B cell (primary cell): ENCODE data around the gene C11orf54. TPM values are rescaled to one million over a fixed set of nuclear protein-coding genes. Genes with fewer than 3 reads are reported as not detected.

Source experiments
- ATAC-seq: fragments of 200-7000 bp; cut with Tn5 transposase; one replicate; pipeline ENCODE4 v1.10.0; 2021; ENCODE audit warnings: low read depth, mild to moderate bottlenecking, moderate number of reproducible peaks, moderate library complexity
- CTCF ChIA-PET: fragments of 350-600 bp; sonication (Branson Sonifier 250); formaldehyde crosslinking; loops from one replicate; lab custom pipeline; 2021; ENCODE audit warnings: antibody characterized with exemption, inconsistent platforms; lab: Charles Lee
- POLR2A ChIA-PET: fragments of 350-600 bp; sonication (Branson Sonifier 250); formaldehyde crosslinking; loops from one replicate; lab custom pipeline; 2021; ENCODE audit warnings: antibody characterized with exemption; lab: Charles Lee
- DNase-seq: peaks from one replicate; pipeline ENCODE4 v3.0.0; 2013
- H2AFZ ChIP-seq: 2 replicates; pipeline ENCODE4 v1.6.1; 2012; ENCODE audit warnings: mild to moderate bottlenecking, low read depth, low read length; ENCODE audit not compliant: insufficient read depth, poor library complexity, severe bottlenecking
- H3K27ac ChIP-seq, 2 donors: 1 replicate in 1 of 2; 2 replicates in 1 of 2; pipeline ENCODE4 v1.5.1; 2012 to 2013; ENCODE audit warnings: low read length in 2 of 2, mild to moderate bottlenecking in 2 of 2, moderate library complexity in 1 of 2
- H3K27me3 ChIP-seq, 4 experiments: fragments of 200-600 bp in 1 of 4; sonication (generic) in 1 of 4; replicated peaks in 1 of 4; 1 replicate in 2 of 4; 2 replicates in 2 of 4; pipeline versions ENCODE4 v1.6.1 to v1.7.0; 2013 to 2016; ENCODE audit warnings: low read length in 3 of 4, mild to moderate bottlenecking in 2 of 4, mixed read lengths in 1 of 4, moderate library complexity in 1 of 4; ENCODE audit not compliant: insufficient read depth in 4 of 4, control insufficient read depth in 3 of 4; ENCODE audit errors: control extremely low read depth in 1 of 4
- H3K36me3 ChIP-seq, 2 experiments: replicated peaks in 1 of 2; 1 replicate in 1 of 2; 2 replicates in 1 of 2; pipeline versions ENCODE4 v1.6.1 to v1.7.1; 2013; ENCODE audit warnings: low read length in 1 of 2; ENCODE audit not compliant: insufficient read depth in 2 of 2, control insufficient read depth in 1 of 2; ENCODE audit errors: control extremely low read depth in 1 of 2, extremely low read depth in 1 of 2
- H3K4me1 ChIP-seq, 2 donors: fragments of 200-600 bp in 1 of 2; sonication (generic) in 1 of 2; 1 replicate in 1 of 2; 2 replicates in 1 of 2; pipeline versions ENCODE4 v1.5.1 to v1.6.1; 2013 to 2017; ENCODE audit warnings: low read length in 2 of 2; ENCODE audit not compliant: control insufficient read depth in 2 of 2, insufficient read depth in 2 of 2
- H3K4me2 ChIP-seq: replicated peaks from 2 replicates; pipeline ENCODE3; 2012; ENCODE audit warnings: mild to moderate bottlenecking, low read depth, low read length; ENCODE audit not compliant: poor library complexity, severe bottlenecking
- H3K4me3 ChIP-seq, 5 experiments: fragments of 200-600 bp in 1 of 5; sonication (generic) in 1 of 5; 1 replicate in 3 of 5; 2 replicates in 2 of 5; pipeline versions ENCODE4 v1.5.1 to v1.7.0; 2011 to 2016; ENCODE audit warnings: low read length in 4 of 5, mild to moderate bottlenecking in 4 of 5, low read depth in 2 of 5, control low read depth in 1 of 5, moderate library complexity in 1 of 5; ENCODE audit not compliant: insufficient read depth in 1 of 5; ENCODE audit errors: control extremely low read depth in 1 of 5, extremely low read depth in 1 of 5
- H3K79me2 ChIP-seq: fragments of 200-600 bp; sonication (generic); one replicate; pipeline ENCODE4 v1.6.0; 2016; ENCODE audit warnings: low read length; ENCODE audit not compliant: control insufficient read depth, insufficient read depth
- H3K9ac ChIP-seq: fragments of 200-600 bp; sonication (generic); 2 replicates; pipeline ENCODE4 v1.6.1; 2017; ENCODE audit warnings: mild to moderate bottlenecking, low read length, moderate library complexity
- H3K9me3 ChIP-seq, 3 donors: one replicate each; pipeline versions ENCODE4 v1.6.1 to v1.7.1; 2013; ENCODE audit warnings: low read length in 2 of 3; ENCODE audit not compliant: control insufficient read depth in 2 of 3, insufficient read depth in 1 of 3; ENCODE audit errors: control extremely low read depth in 1 of 3
- H4K20me1 ChIP-seq: 2 replicates; pipeline ENCODE4 v1.6.0; 2012; ENCODE audit warnings: mild to moderate bottlenecking, low read length; ENCODE audit not compliant: insufficient read depth, control insufficient read depth, poor library complexity, severe bottlenecking
- H3K27ac Mint-ChIP-seq: one replicate; pipeline ENCODE4 v1.8.0; 2021; ENCODE audit warnings: mixed read lengths
- H3K27me3 Mint-ChIP-seq: one replicate; pipeline ENCODE4 v1.8.0; 2021; ENCODE audit warnings: mixed read lengths
- H3K4me1 Mint-ChIP-seq: one replicate; pipeline ENCODE4 v1.8.0; 2021; ENCODE audit warnings: mixed read lengths
- H3K4me3 Mint-ChIP-seq: one replicate; pipeline ENCODE4 v1.8.0; 2021; ENCODE audit warnings: mixed read lengths
- H3K9me3 Mint-ChIP-seq: one replicate; pipeline ENCODE4 v1.8.0; 2022; ENCODE audit warnings: mixed read lengths; ENCODE audit not compliant: insufficient read depth
- CTCF ChIP-seq: fragments of 200-600 bp; IDR thresholded peaks from one replicate; pipeline ENCODE4 v1.8.0; 2022; ENCODE audit warnings: antibody characterized with exemption, mild to moderate bottlenecking
- EZH2 ChIP-seq: IDR thresholded peaks from 2 replicates; pipeline ENCODE4 v1.6.1; 2012; ENCODE audit warnings: borderline replicate concordance, low read depth, mild to moderate bottlenecking, moderate library complexity, low read length; ENCODE audit not compliant: insufficient read depth, poor library complexity, severe bottlenecking
- WGBS: methylation state at CpG from one replicate; pipeline ENCODE4 v1.1.5; 2013; ENCODE audit warnings: missing lambda C conversion rate; ENCODE audit not compliant: insufficient coverage; 5-methylcytosine and 5-hydroxymethylcytosine counted together
- intact Hi-C: fragments of 100-400 bp; cut with micrococcal nuclease; formaldehyde crosslinking; loops from one replicate; pipeline ENCODE4 v1.10.0; 2022
- polyA plus RNA-seq: library from polyadenylated mRNA; depleted of rRNA; stranded (reverse); fragments of >200 nt; gene quantifications from 2 replicates; pipeline ENCODE4 v1.2.3, GENCODE V29; 2012
- total RNA-seq, 2 donors: library from RNA; stranded (reverse); fragments of 120-200 nt in 1 of 2; gene quantifications; 1 replicate in 1 of 2; 2 replicates in 1 of 2; pipeline versions ENCODE4 v1.2.3 to v1.2.4, GENCODE V29; 2013 to 2022

Gene C11orf54
- total and polyA plus RNA-seq, 2 donors (not counting 1 experiment from before 2014, with no cell fraction given), result 9.2 to 38.9 TPM

- no peaks in the 10 kb centered on the region for H3K27me3 Mint-ChIP-seq
- H3K4me1 Mint-ChIP-seq, result peaks cover 60% of the 10 kb centered on the region
- peak overlapping the region; percentile 92 for H3K9ac ChIP-seq
- H3K27ac Mint-ChIP-seq, result peak overlapping the region; percentile 98
- ChIA-PET POLR2A (interaction anchor here (0.9 to 2.9 kb wide), 7 partner anchors 10 to 387 kb away, joined by 3 to 38 read pairs (median 9); partner anchors contain the start of genes CEP295, MED17 and PANX1), CTCF (interaction anchor here (0.7 to 4.5 kb wide), 10 partner anchors 25 to 387 kb away, joined by 3 to 43 read pairs (median 5); partner anchors contain the start of genes CEP295, MED17 and PANX1)
- WGBS, result 0% methylated on average over 4 of the region's 8 CpGs
- ATAC-seq (no peak), DNase-seq (no peak)
- H2AFZ ChIP-seq, result peak overlapping the region; percentile 89
- H3K79me2 ChIP-seq, result peaks cover 78% of the 10 kb centered on the region
- TF ChIP-seq CTCF (no peak), EZH2 (no peak)
- H3K9me3 ChIP-seq, result no peaks in the 10 kb centered on the region
- intact Hi-C loops, result loop anchor here (1.0 to 10.0 kb wide), 5 partner anchors 24 to 751 kb away; partner anchors contain the start of genes ANKRD49, CEP295, MED17 and MRE11
- peak overlapping the region; percentile 98 for H3K4me3 Mint-ChIP-seq
- H3K36me3 ChIP-seq, result peaks cover 0 to 33% of the 10 kb centered on the region in 2 experiments
- H3K4me3 ChIP-seq, result peak overlapping the region; percentile 73 to 98 (median 92)
- H3K9me3 Mint-ChIP-seq, result no peaks in the 10 kb centered on the region
- no peaks in the 10 kb centered on the region for H3K27me3 ChIP-seq
- peaks cover 22% of the 10 kb centered on the region for H4K20me1 ChIP-seq
- H3K4me2 ChIP-seq, result peak overlapping the region; percentile 91
- H3K27ac ChIP-seq, result peak overlapping the region; percentile 90 to 96
- H3K4me1 ChIP-seq, result peaks cover 36 to 39% of the 10 kb centered on the region in 2 donors
Measured at GRCh38 chr11:93741882-93742226, 382 bp downstream of the C11orf54 start.

GRCh38 chr11:93743291-93743690 is 1.8 kb downstream of the C11orf54 start:
- ChIA-PET POLR2A (no interaction called here), CTCF (no interaction called here)
- Histone ChIP-seq H3K79me2 (peaks cover 64% of the 10 kb centered on the region), H2AFZ (no peak overlapping the region), H3K27me3 (no peaks in the 10 kb centered on the region), H3K4me2 (no peak overlapping the region), H4K20me1 (peaks cover 22% of the 10 kb centered on the region), H3K4me3 (no peak overlapping the region), H3K9me3 (no peaks in the 10 kb centered on the region), H3K27ac (no peak overlapping the region), H3K9ac (no peak overlapping the region), H3K4me1 (peaks cover 25 to 29% of the 10 kb centered on the region in 2 donors), H3K36me3 (peaks cover 0 to 18% of the 10 kb centered on the region in 2 experiments)
- Mint-ChIP-seq H3K27ac (no peak overlapping the region), H3K9me3 (no peaks in the 10 kb centered on the region), H3K4me3 (peak overlapping the region; percentile 39), H3K27me3 (no peaks in the 10 kb centered on the region), H3K4me1 (peaks cover 46% of the 10 kb centered on the region)
- no peak for ATAC-seq
- intact Hi-C loops, result loop anchor here (10.0 kb wide), 1 partner anchor 548 kb away; the partner anchor contains the start of gene SLC36A4
- WGBS, result 93% methylated on average over 21 of the region's 23 CpGs
- DNase-seq, result no peak
- TF ChIP-seq CTCF, result no peak
- TF ChIP-seq EZH2, result no peak
